H7 (cell line): Measurements from ENCODE around the gene LRCH4. TPM values are rescaled to one million over a fixed set of nuclear protein-coding genes. Genes with fewer than 3 reads are reported as not detected.
A peak's percentile ranks its signal among the peaks of the same experiment; 100 is the strongest.

Experiments
- DNase-seq: peaks from one replicate; pipeline ENCODE4 v3.0.0; 2012
- H3K27me3 ChIP-seq: 2 replicates; pipeline ENCODE4 v1.6.0; 2011; ENCODE audit warnings: mild to moderate bottlenecking, low read length; ENCODE audit not compliant: control insufficient read depth, insufficient read depth
- H3K36me3 ChIP-seq: replicated peaks from 2 replicates; pipeline ENCODE4 v1.5.1; 2011; ENCODE audit warnings: low read length; ENCODE audit not compliant: control insufficient read depth, insufficient read depth
- H3K4me3 ChIP-seq: 2 replicates; pipeline ENCODE4 v1.5.1; 2011; ENCODE audit warnings: low read depth, mild to moderate bottlenecking, control low read depth, low read length, moderate library complexity; ENCODE audit not compliant: insufficient read depth
- total RNA-seq: library from RNA; depleted of rRNA; stranded (reverse); fragments of >200 nt; shearing (Covaris generic); gene quantifications from 2 replicates; pipeline ENCODE4 v1.2.3, GENCODE V29; 2014

The LRCH4 gene
- total RNA-seq, 1 experiment from 2014 or later: 25.1 TPM

- H3K27me3 ChIP-seq: no peaks in the 10 kb centered on the region
- DNase-seq: peak; percentile 6
- H3K4me3 ChIP-seq: no peak overlapping the region
- peaks cover 7% of the 10 kb centered on the region for H3K36me3 ChIP-seq
Measured at GRCh38 chr7:100598425-100598824, 12.5 kb upstream of the LRCH4 start.

- peaks cover 15% of the 10 kb centered on the region for H3K27me3 ChIP-seq
- peak; percentile 10 for DNase-seq
- H3K4me3 ChIP-seq: no peak overlapping the region
- peaks cover 7% of the 10 kb centered on the region for H3K36me3 ChIP-seq
Measured at GRCh38 chr7:100595188-100595587, 9.3 kb upstream of the LRCH4 start.

GRCh38 chr7:100591596-100591995 is 5.7 kb upstream of the LRCH4 start:
- peaks cover 16% of the 10 kb centered on the region for H3K27me3 ChIP-seq
- no peak overlapping the region for H3K4me3 ChIP-seq
- DNase-seq: no peak
- peaks cover 4% of the 10 kb centered on the region for H3K36me3 ChIP-seq

- H3K36me3 ChIP-seq: no peaks in the 10 kb centered on the region; the same call in 1 of the 2 replicates
- DNase-seq: no peak
- H3K27me3 ChIP-seq: peaks cover 16% of the 10 kb centered on the region
- H3K4me3 ChIP-seq: peak overlapping the region; percentile 39
Measured at GRCh38 chr7:100590077-100590737, 4.3 kb upstream of the LRCH4 start.

- H3K27me3 ChIP-seq: peaks cover 16% of the 10 kb centered on the region
- peak overlapping the region; percentile 39 for H3K4me3 ChIP-seq
- H3K36me3 ChIP-seq: no peaks in the 10 kb centered on the region; the same call in 1 of the 2 replicates
- DNase-seq: peak; percentile 79
Measured at GRCh38 chr7:100589341-100589947, 3.5 kb upstream of the LRCH4 start.

- no peak for DNase-seq
- no peak overlapping the region for H3K4me3 ChIP-seq
- H3K36me3 ChIP-seq: no peaks in the 10 kb centered on the region; the same call in 1 of the 2 replicates
- H3K27me3 ChIP-seq: peaks cover 16% of the 10 kb centered on the region
Measured at GRCh38 chr7:100588438-100588837, 2.5 kb upstream of the LRCH4 start.

DNA sequence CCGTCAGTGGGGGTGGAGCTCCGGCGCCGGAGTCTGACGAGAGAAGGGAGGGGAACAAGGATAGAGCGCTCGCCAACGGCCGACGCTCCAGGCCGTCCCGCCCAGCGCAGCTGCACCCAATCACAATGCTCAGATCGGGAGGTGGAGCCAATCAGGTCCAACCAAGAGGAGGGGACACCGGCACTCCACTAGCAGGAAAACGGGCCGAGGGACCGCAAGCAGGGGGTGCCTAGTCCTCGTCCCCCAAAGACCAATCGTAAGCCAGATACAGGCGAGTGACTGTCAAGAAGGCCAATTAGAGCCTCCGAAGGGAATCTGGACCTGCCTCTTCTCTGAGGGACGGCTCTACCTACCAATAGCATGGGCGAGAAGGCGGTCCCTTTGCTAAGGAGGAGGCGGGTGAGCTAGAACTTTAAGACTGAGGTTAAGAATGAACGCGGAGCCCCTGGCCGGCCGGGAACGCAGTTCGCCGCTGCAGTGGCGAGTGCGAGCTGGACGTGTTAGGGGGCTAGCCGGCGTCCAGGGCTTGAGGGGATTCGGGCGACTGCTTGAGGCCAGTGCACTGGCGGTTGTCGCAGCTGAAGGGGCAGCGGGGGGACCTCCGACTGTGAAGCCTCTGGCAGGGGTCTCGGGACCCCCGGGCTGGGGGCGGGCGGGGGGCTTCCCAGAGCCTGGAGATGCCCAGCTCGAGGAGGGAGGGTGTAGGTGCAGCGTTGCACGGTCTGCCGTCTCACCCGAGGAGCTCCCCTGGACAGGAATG is 517 bp upstream of the LRCH4 start, which contains the start of gene FBXO24:
TSS of gene FBXO24 (plus strand) at position 63 of the 760 bp plus-strand sequence. CDS start at position 361, 298 bp downstream.
- Histone ChIP-seq H3K36me3 (peaks cover 6% of the 10 kb centered on the region), H3K27me3 (peaks cover 12% of the 10 kb centered on the region; the same call in 1 of the 2 replicates), H3K4me3 (peak within 1 kb of the TSS; percentile 98)
- DNase-seq: peak; percentile 100

- DNase-seq: peak; percentile 90
- Histone ChIP-seq H3K27me3 (no peaks in the 10 kb centered on the region; the same call in 1 of the 2 replicates), H3K4me3 (peak overlapping the region; percentile 98), H3K36me3 (peaks cover 16% of the 10 kb centered on the region)
Measured at GRCh38 chr7:100584683-100585510, 1.0 kb downstream of the LRCH4 start.

DNA sequence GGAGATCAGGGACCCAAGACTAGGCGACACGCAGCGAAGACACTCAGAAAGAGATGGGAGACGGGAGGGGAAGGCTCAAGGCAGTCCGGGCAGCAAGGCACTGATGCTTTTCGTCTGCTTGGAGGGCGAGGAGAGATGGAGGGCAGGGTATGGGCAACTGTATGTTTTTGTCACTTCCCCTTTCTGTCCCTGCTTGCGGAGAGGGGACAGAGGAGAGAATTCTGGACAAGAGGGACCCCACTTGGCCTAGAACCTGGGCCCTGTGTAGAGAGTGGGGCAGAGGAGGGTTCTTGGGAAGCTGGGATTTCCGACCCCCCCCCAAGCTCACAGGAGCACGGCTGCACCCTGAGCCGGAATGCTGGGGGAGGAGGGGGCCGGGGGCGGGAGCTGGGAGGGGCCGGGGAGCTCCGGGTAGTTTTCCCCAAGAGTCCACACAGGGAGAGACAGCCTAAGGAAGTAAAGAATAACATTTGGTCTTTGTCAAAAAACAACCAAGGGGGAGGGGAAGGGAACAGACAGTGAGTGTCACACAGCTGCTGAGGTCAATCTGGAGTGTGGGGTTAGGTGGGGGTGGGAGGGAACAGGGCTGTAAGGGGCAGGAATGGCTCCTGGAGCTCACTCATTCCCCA is 1.8 kb downstream of the LRCH4 start:
- Histone ChIP-seq H3K36me3 (peaks cover 21% of the 10 kb centered on the region), H3K4me3 (peak overlapping the region; percentile 98), H3K27me3 (no peaks in the 10 kb centered on the region)
- no peak for DNase-seq

GRCh38 chr7:100583132-100584053 is 2.5 kb downstream of the LRCH4 start:
- H3K36me3 ChIP-seq: peaks cover 21% of the 10 kb centered on the region
- no peak for DNase-seq
- peak overlapping the region; percentile 1; the same call in 1 of the 2 replicates for H3K4me3 ChIP-seq
- no peaks in the 10 kb centered on the region for H3K27me3 ChIP-seq

DNA sequence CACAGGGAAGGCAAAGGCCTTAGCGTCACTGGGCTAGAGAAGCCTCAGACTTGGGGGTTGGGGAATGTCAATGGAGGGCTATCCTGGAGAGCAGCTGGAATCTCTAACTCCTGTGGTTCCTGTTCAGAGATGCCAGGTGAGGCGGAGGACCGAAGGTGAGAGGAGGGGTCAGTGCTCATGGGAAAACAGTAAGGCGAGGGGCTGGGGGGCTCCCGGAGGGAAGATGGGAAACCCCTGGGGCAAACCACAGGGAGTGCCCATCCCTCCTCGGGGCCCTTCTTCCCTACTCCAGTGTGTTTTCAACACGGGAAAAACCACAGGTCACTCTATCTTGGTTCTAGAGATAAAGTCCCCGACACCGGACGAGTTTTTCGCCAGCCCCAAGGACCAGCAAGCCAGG is 3.3 kb downstream of the LRCH4 start:
- peaks cover 21% of the 10 kb centered on the region for H3K36me3 ChIP-seq
- DNase-seq: no peak

DNA sequence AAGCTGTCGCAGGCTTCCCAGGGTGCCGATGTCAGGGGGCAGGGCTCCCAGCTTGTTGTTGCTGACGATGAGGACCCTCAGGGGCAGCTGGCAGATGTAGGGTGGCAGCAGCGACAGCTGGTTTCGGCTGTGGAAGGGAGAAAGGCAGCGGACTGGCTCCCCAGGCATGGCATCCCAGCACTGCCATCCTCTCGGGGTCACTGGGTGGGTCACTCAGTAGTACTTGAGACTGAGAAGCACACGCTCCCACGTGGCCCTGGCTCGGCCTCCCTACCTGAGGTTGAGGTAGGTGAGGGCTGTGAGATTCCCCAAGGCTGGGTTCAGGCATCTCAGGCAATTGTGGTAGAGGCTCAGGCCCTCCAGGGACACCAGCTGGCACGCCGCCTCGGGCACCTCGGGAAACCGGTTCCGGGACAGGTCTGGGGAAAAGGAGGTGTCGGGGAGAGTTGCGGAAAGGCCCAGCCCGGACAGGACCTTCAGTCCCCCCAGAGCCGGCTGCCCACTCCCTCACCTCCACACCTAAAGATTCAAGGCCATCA is 3.8 kb downstream of the LRCH4 start:
- Histone ChIP-seq H3K36me3 (peaks cover 21% of the 10 kb centered on the region), H3K27me3 (no peaks in the 10 kb centered on the region), H3K4me3 (no peak overlapping the region)
- DNase-seq: no peak

More for the DNA sequence above, 3.3 kb downstream of the LRCH4 start:
- Histone ChIP-seq H3K27me3 (no peaks in the 10 kb centered on the region), H3K4me3 (no peak overlapping the region)
